CD4-positive, alpha-beta T cell treated with Interleukin-17A for 1 hour (primary cell): Measurements from ENCODE around the gene DZIP1L.
"Not testable (repeated sequence)": the region's sequence is repeated elsewhere in the genome, so short reads cannot be mapped to it uniquely, and the experiment has no call there.

ENCODE experiments used
- DNase-seq: peaks from one replicate; pipeline ENCODE4 v3.0.0-alpha.2; 2020

DZIP1L gene

GRCh38 chr3:138114988-138115971, at the start of gene DZIP1L:
DZIP1L (minus strand) TSS chr3:138115608; CDS start chr3:138103971, 11,637 bp downstream.
- DNase-seq, result no peak

GRCh38 chr3:138165061-138165460, 49.7 kb upstream of the DZIP1L start:
- no peak for DNase-seq

GRCh38 chr3:138157743-138158142, 42.3 kb upstream of the DZIP1L start:
- DNase-seq, result no peak

- DNase-seq, result no peak
Measured at GRCh38 chr3:138154534-138154933, 39.1 kb upstream of the DZIP1L start.

- DNase-seq, result no peak
Measured at GRCh38 chr3:138148503-138148902, 33.1 kb upstream of the DZIP1L start.

- DNase-seq, result not testable (repeated sequence)
Measured at GRCh38 chr3:138142181-138142580, 26.8 kb upstream of the DZIP1L start.

GRCh38 chr3:138140940-138141339, 25.5 kb upstream of the DZIP1L start:
- DNase-seq, result no peak

GRCh38 chr3:138139691-138140090, 24.3 kb upstream of the DZIP1L start:
- DNase-seq, result no peak

GRCh38 chr3:138137861-138138260, 22.5 kb upstream of the DZIP1L start:
- DNase-seq, result no peak

- DNase-seq, result no peak
Measured at GRCh38 chr3:138136201-138136600, 20.8 kb upstream of the DZIP1L start.

- no peak for DNase-seq
Measured at GRCh38 chr3:138135833-138136194, 20.4 kb upstream of the DZIP1L start.

GRCh38 chr3:138135146-138135832, 19.9 kb upstream of the DZIP1L start:
- no peak for DNase-seq

GRCh38 chr3:138132239-138132638, 16.8 kb upstream of the DZIP1L start, which contains the start of gene A4GNT:
A4GNT (minus strand) TSS chr3:138132390; CDS start chr3:138131256, 1,134 bp downstream.
- DNase-seq, result no peak

GRCh38 chr3:138127636-138128365, 12.4 kb upstream of the DZIP1L start:
- DNase-seq, result no peak

GRCh38 chr3:138125548-138126221, 10.3 kb upstream of the DZIP1L start:
- DNase-seq, result no peak

GRCh38 chr3:138124706-138125355, 9.4 kb upstream of the DZIP1L start:
- no peak for DNase-seq

- DNase-seq, result no peak
Measured at GRCh38 chr3:138124188-138124587, 8.8 kb upstream of the DZIP1L start.

GRCh38 chr3:138119423-138119766, 4.0 kb upstream of the DZIP1L start:
- no peak for DNase-seq

GRCh38 chr3:138118612-138119422, 3.4 kb upstream of the DZIP1L start:
- DNase-seq, result peak; percentile 51

- no peak for DNase-seq
Measured at GRCh38 chr3:138114431-138114918, 933 bp downstream of the DZIP1L start.

GRCh38 chr3:138113326-138113725, 2.1 kb downstream of the DZIP1L start:
- no peak for DNase-seq
